ENCODE measurements around the gene PLEK.

GRCh38 chr2:68388358-68388757 lies 23.3 kb downstream of the PLEK start:
- TF ChIP-seq POLR2A (IDR thresholded peaks at IDR 0.05; ENCODE audit: low read depth, low read length): no peak; the same call in 1 of the 2 replicates
- TF ChIP-seq TAF1 (IDR thresholded peaks at IDR 0.05; ENCODE audit: borderline replicate concordance, low read depth, low read length): no peak
- no peak; the same call in 1 of the 2 replicates for TF ChIP-seq POLR2AphosphoS5 (IDR thresholded peaks at IDR 0.05; ENCODE audit: low read depth, low read length)

Measured in GM12892 (cell line).